ENCODE measurements around the gene TLN1.
A peak's percentile ranks its signal among the peaks of the same experiment; 100 is the strongest.

The TLN1 gene

DNA sequence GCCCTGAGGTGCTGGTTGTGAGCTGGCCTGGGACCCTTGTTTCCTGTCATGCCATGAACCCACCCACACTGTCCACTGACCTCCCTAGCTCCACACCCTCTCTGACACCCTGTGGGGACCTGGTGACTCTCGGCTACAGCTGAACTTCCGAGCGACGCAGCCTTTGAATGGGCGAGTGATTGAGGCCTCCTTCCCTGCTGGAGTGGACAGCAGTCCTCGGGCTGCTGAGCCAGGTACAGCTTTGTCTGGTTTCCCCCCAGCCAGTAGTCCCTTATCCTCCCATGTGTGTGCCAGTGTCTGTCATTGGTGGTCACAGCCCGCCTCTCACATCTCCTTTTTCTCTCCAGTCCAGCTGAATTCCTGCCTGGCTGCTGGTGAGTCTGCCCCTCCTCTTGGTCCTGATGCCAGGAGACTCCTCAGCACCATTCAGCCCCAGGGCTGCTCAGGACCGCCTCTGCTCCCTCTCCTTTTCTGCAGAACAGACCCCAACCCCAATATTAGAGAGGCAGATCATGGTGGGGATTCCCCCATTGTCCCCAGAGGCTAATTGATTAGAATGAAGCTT is 52.1 kb downstream of the TLN1 start:
- H3K27me3 ChIP-seq (replicated peaks; ENCODE audit: control insufficient read depth, insufficient read depth, low read length, poor library complexity, severe bottlenecking): no peaks in the 10 kb centered on the region
- no peak overlapping the region for H3K27ac ChIP-seq (ENCODE audit: insufficient read depth, low read length, poor library complexity, severe bottlenecking)
- H3K9me3 ChIP-seq (ENCODE audit: control insufficient read depth, low read length): no peaks in the 10 kb centered on the region
- no peaks in the 10 kb centered on the region for H3K36me3 ChIP-seq (ENCODE audit: control insufficient read depth, insufficient read depth, low read length)
- DNase-seq: no peak
- no peak overlapping the region for H3K4me3 ChIP-seq (ENCODE audit: insufficient read depth, low read depth, low read length, poor library complexity, severe bottlenecking)
- peaks cover 4% of the 10 kb centered on the region for H3K4me1 ChIP-seq (ENCODE audit: control insufficient read depth, insufficient read depth, low read length, poor library complexity, severe bottlenecking)

DNA sequence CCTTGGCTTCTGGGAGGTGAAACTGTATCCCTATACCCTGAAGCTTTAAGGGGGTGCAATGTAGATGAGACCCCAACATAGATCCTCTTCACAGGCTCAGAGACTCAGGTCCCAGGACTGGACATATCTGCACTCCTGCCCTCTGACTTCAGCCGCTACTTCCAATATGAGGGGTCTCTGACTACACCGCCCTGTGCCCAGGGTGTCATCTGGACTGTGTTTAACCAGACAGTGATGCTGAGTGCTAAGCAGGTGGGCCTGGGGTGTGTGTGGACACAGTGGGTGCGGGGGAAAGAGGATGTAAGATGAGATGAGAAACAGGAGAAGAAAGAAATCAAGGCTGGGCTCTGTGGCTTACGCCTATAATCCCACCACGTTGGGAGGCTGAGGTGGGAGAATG is 52.9 kb downstream of the TLN1 start:
- Histone ChIP-seq H3K4me3 (ENCODE audit: insufficient read depth, low read depth, low read length, poor library complexity, severe bottlenecking) (no peak overlapping the region), H3K27ac (ENCODE audit: insufficient read depth, low read length, poor library complexity, severe bottlenecking) (no peak overlapping the region), H3K36me3 (ENCODE audit: control insufficient read depth, insufficient read depth, low read length) (no peaks in the 10 kb centered on the region), H3K9me3 (ENCODE audit: control insufficient read depth, low read length) (no peaks in the 10 kb centered on the region), H3K27me3 (replicated peaks; ENCODE audit: control insufficient read depth, insufficient read depth, low read length, poor library complexity, severe bottlenecking) (no peaks in the 10 kb centered on the region), H3K4me1 (ENCODE audit: control insufficient read depth, insufficient read depth, low read length, poor library complexity, severe bottlenecking) (peaks cover 4% of the 10 kb centered on the region)
- no peak for DNase-seq

DNA sequence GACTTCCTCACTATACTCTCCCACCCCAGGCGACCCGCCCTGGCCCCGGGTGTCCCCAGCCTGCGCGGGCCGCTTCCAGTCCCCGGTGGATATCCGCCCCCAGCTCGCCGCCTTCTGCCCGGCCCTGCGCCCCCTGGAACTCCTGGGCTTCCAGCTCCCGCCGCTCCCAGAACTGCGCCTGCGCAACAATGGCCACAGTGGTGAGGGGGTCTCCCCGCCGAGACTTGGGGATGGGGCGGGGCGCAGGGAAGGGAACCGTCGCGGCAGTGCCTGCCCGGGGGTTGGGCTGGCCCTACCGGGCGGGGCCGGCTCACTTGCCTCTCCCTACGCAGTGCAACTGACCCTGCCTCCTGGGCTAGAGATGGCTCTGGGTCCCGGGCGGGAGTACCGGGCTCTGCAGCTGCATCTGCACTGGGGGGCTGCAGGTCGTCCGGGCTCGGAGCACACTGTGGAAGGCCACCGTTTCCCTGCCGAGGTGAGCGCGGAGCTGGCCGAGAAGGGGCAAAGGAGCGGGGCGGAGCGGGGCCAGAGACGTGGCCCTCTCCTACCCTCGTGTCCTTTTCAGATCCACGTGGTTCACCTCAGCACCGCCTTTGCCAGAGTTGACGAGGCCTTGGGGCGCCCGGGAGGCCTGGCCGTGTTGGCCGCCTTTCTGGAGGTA is 56.1 kb downstream of the TLN1 start:
- H3K4me1 ChIP-seq (ENCODE audit: control insufficient read depth, insufficient read depth, low read length, poor library complexity, severe bottlenecking): peaks cover 4% of the 10 kb centered on the region
- no peaks in the 10 kb centered on the region for H3K27me3 ChIP-seq (replicated peaks; ENCODE audit: control insufficient read depth, insufficient read depth, low read length, poor library complexity, severe bottlenecking)
- H3K4me3 ChIP-seq (ENCODE audit: insufficient read depth, low read depth, low read length, poor library complexity, severe bottlenecking): peak overlapping the region; percentile 51
- no peaks in the 10 kb centered on the region for H3K36me3 ChIP-seq (ENCODE audit: control insufficient read depth, insufficient read depth, low read length)
- DNase-seq: peak in 1 of 3 donors; percentile 32
- H3K27ac ChIP-seq (ENCODE audit: insufficient read depth, low read length, poor library complexity, severe bottlenecking): no peak overlapping the region
- H3K9me3 ChIP-seq (ENCODE audit: control insufficient read depth, low read length): no peaks in the 10 kb centered on the region

DNA sequence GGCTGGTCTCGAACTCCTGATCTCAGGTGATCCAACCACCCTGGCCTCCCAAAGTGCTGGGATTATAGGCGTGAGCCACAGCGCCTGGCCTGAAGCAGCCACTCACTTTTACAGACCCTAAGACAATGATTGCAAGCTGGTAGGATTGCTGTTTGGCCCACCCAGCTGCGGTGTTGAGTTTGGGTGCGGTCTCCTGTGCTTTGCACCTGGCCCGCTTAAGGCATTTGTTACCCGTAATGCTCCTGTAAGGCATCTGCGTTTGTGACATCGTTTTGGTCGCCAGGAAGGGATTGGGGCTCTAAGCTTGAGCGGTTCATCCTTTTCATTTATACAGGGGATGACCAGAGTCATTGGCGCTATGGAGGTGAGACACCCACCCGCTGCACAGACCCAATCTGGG is 56.8 kb downstream of the TLN1 start:
- Histone ChIP-seq H3K27me3 (replicated peaks; ENCODE audit: control insufficient read depth, insufficient read depth, low read length, poor library complexity, severe bottlenecking) (no peaks in the 10 kb centered on the region), H3K36me3 (ENCODE audit: control insufficient read depth, insufficient read depth, low read length) (no peaks in the 10 kb centered on the region), H3K9me3 (ENCODE audit: control insufficient read depth, low read length) (no peaks in the 10 kb centered on the region), H3K4me3 (ENCODE audit: insufficient read depth, low read depth, low read length, poor library complexity, severe bottlenecking) (peak overlapping the region; percentile 51), H3K4me1 (ENCODE audit: control insufficient read depth, insufficient read depth, low read length, poor library complexity, severe bottlenecking) (peaks cover 4% of the 10 kb centered on the region), H3K27ac (ENCODE audit: insufficient read depth, low read length, poor library complexity, severe bottlenecking) (no peak overlapping the region)
- DNase-seq: no peak

DNA sequence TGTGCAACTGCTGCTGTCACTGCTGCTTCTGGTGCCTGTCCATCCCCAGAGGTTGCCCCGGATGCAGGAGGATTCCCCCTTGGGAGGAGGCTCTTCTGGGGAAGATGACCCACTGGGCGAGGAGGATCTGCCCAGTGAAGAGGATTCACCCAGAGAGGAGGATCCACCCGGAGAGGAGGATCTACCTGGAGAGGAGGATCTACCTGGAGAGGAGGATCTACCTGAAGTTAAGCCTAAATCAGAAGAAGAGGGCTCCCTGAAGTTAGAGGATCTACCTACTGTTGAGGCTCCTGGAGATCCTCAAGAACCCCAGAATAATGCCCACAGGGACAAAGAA is 58.0 kb downstream of the TLN1 start:
- no peaks in the 10 kb centered on the region for H3K36me3 ChIP-seq (ENCODE audit: control insufficient read depth, insufficient read depth, low read length)
- H3K27me3 ChIP-seq (replicated peaks; ENCODE audit: control insufficient read depth, insufficient read depth, low read length, poor library complexity, severe bottlenecking): no peaks in the 10 kb centered on the region
- peaks cover 4% of the 10 kb centered on the region for H3K4me1 ChIP-seq (ENCODE audit: control insufficient read depth, insufficient read depth, low read length, poor library complexity, severe bottlenecking)
- no peak for DNase-seq
- H3K4me3 ChIP-seq (ENCODE audit: insufficient read depth, low read depth, low read length, poor library complexity, severe bottlenecking): no peak overlapping the region
- H3K27ac ChIP-seq (ENCODE audit: insufficient read depth, low read length, poor library complexity, severe bottlenecking): no peak overlapping the region
- no peaks in the 10 kb centered on the region for H3K9me3 ChIP-seq (ENCODE audit: control insufficient read depth, low read length)

DNA sequence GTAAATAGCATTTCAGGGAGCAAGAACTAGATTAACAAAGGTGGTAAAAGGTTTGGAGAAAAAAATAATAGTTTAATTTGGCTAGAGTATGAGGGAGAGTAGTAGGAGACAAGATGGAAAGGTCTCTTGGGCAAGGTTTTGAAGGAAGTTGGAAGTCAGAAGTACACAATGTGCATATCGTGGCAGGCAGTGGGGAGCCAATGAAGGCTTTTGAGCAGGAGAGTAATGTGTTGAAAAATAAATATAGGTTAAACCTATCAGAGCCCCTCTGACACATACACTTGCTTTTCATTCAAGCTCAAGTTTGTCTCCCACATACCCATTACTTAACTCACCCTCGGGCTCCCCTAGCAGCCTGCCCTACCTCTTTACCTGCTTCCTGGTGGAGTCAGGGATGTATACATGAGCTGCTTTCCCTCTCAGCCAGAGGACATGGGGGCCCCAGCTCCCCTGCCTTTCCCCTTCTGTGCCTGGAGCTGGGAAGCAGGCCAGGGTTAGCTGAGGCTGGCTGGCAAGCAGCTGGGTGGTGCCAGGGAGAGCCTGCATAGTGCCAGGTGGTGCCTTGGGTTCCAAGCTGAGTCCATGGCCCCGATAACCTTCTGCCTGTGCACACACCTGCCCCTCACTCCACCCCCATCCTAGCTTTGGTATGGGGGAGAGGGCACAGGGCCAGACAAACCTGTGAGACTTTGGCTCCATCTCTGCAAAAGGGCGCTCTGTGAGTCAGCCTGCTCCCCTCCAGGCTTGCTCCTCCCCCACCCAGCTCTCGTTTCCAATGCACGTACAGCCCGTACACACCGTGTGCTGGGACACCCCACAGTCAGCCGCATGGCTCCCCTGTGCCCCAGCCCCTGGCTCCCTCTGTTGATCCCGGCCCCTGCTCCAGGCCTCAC is 58.6 kb downstream of the TLN1 start, which contains the start of gene CA9:
CA9 (plus strand) TSS at position 797 of the 893 bp plus-strand sequence; CDS start at position 829, 32 bp downstream.
- Histone ChIP-seq H3K4me1 (ENCODE audit: control insufficient read depth, insufficient read depth, low read length, poor library complexity, severe bottlenecking) (peaks cover 4% of the 10 kb centered on the region), H3K36me3 (ENCODE audit: control insufficient read depth, insufficient read depth, low read length) (no peaks in the 10 kb centered on the region), H3K27ac (ENCODE audit: insufficient read depth, low read length, poor library complexity, severe bottlenecking) (no peak within 1 kb of the TSS), H3K9me3 (ENCODE audit: control insufficient read depth, low read length) (no peaks in the 10 kb centered on the region), H3K4me3 (ENCODE audit: insufficient read depth, low read depth, low read length, poor library complexity, severe bottlenecking) (no peak within 1 kb of the TSS), H3K27me3 (replicated peaks; ENCODE audit: control insufficient read depth, insufficient read depth, low read length, poor library complexity, severe bottlenecking) (no peaks in the 10 kb centered on the region)
- DNase-seq: no peak

DNA sequence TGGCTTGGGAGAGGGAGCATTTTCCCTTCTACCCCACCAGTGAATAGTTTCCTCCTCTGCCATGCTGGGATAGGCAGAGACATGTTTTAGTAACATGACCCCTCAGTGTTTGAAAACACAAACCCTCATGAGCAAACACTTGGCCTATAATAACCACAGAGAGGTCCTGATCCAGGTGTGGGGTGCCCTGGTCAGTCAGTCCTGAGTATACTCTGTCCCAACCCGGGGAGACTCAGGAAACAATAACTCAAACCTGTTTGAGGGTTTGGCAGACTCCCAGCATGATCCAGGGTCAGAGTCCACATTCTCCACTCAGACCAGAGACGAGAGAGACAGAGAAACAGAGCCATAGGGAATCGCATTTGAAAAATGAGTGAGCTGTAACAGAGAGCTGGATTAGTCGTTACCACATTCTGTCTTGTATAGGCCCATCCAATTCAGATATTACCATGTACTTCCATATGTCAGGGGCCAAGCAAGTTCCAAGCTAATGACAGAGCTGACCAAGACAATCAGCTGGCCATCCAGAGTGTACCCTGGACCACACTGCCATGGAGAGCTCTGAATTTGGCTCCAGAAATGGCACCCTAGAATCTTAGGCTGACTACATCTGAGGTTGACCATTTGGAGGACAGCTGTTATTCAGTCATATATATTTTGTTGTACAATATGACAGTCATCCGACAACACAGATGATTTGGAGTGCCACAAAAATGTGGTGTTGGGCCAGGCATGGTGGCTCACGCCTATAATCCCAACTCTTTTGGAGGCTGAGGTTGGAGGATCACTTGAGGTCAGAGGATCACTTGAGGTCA is 62.5 kb downstream of the TLN1 start:
- Histone ChIP-seq H3K27me3 (replicated peaks; ENCODE audit: control insufficient read depth, insufficient read depth, low read length, poor library complexity, severe bottlenecking) (no peaks in the 10 kb centered on the region), H3K27ac (ENCODE audit: insufficient read depth, low read length, poor library complexity, severe bottlenecking) (no peak overlapping the region), H3K4me3 (ENCODE audit: insufficient read depth, low read depth, low read length, poor library complexity, severe bottlenecking) (no peak overlapping the region), H3K9me3 (ENCODE audit: control insufficient read depth, low read length) (no peaks in the 10 kb centered on the region), H3K36me3 (ENCODE audit: control insufficient read depth, insufficient read depth, low read length) (no peaks in the 10 kb centered on the region), H3K4me1 (ENCODE audit: control insufficient read depth, insufficient read depth, low read length, poor library complexity, severe bottlenecking) (peaks cover 5% of the 10 kb centered on the region)
- DNase-seq: no peak

DNA sequence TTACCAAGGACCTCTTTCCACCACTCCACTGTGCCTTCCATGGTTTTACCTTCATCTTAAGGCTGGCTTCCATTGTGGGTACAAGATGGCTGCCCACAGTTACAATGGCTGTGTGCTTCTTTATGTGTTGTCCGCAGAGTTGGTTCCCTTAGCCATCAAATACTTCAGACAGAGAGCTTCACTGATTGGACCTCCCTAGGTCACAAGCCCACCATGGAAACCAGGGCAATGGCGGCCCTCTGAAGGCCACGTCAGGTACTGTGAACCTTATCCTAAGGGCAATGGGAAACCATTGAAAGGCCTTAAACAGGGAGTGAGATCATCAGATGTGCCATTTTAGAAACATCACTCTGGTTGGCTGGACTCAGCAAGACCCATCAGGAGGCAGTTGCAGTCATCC is 64.1 kb downstream of the TLN1 start:
- Histone ChIP-seq H3K4me1 (ENCODE audit: control insufficient read depth, insufficient read depth, low read length, poor library complexity, severe bottlenecking) (peaks cover 17% of the 10 kb centered on the region), H3K27ac (ENCODE audit: insufficient read depth, low read length, poor library complexity, severe bottlenecking) (no peak overlapping the region), H3K36me3 (ENCODE audit: control insufficient read depth, insufficient read depth, low read length) (no peaks in the 10 kb centered on the region), H3K27me3 (replicated peaks; ENCODE audit: control insufficient read depth, insufficient read depth, low read length, poor library complexity, severe bottlenecking) (no peaks in the 10 kb centered on the region), H3K4me3 (ENCODE audit: insufficient read depth, low read depth, low read length, poor library complexity, severe bottlenecking) (no peak overlapping the region), H3K9me3 (ENCODE audit: control insufficient read depth, low read length) (no peaks in the 10 kb centered on the region)
- DNase-seq: no peak

DNA sequence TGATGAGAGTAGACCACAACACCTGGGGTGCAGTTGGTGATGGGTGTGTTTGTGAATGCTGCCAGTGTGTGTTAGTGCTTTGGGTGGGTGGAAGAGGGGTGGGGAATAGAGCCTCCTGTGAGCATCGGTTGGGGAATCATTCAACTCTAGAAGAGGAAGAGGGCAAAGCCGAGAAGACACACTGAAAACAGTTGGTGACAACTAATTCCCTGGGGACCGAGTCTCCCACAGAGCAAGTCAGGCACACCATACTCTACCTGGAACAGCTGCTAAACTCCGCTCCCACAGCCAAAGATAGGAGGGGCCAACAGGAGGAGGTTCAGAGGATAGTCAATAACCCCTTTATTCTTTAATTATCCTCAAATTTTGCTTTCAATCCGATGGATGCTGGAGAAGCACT is 65.4 kb downstream of the TLN1 start:
- no peak overlapping the region for H3K4me3 ChIP-seq (ENCODE audit: insufficient read depth, low read depth, low read length, poor library complexity, severe bottlenecking)
- H3K4me1 ChIP-seq (ENCODE audit: control insufficient read depth, insufficient read depth, low read length, poor library complexity, severe bottlenecking): peaks cover 30% of the 10 kb centered on the region
- no peak overlapping the region for H3K27ac ChIP-seq (ENCODE audit: insufficient read depth, low read length, poor library complexity, severe bottlenecking)
- H3K36me3 ChIP-seq (ENCODE audit: control insufficient read depth, insufficient read depth, low read length): no peaks in the 10 kb centered on the region
- H3K27me3 ChIP-seq (replicated peaks; ENCODE audit: control insufficient read depth, insufficient read depth, low read length, poor library complexity, severe bottlenecking): no peaks in the 10 kb centered on the region
- no peak for DNase-seq
- no peaks in the 10 kb centered on the region for H3K9me3 ChIP-seq (ENCODE audit: control insufficient read depth, low read length)

Data from effector memory CD4-positive, alpha-beta T cell (primary cell).